Measurements from ENCODE around the gene RAB11FIP3. TPM values are rescaled to one million over a fixed set of nuclear protein-coding genes. Genes with fewer than 3 reads are reported as not detected.

Gene RAB11FIP3
- total RNA-seq, 2 donors from 2014 or later: 62.7 to 68.9 TPM

DNA sequence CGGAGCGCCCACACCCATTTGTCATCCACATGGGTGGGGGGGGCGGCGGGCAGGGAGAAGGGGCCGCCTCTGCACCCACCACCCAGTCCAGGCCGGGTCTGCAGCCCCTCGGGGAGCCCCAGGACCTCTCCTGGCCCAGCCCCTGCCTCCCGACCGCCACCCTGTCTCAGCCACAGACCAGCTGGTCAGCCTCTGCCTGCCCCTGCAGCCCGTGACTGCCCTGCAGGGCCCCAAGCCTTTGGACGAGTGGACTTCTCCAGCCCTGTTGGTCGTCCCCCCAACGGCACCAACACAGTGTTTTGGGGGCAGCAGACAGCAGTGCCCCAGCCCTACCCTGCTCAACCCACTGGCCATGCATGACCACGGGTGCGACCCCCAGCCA, 136.0 kb downstream of the RAB11FIP3 start:
- no peak overlapping the region for H3K4me3 ChIP-seq (ENCODE audit: low read length)
- H3K27ac ChIP-seq (ENCODE audit: low read depth, low read length): no peak overlapping the region
- TF ChIP-seq, protein P1, sequence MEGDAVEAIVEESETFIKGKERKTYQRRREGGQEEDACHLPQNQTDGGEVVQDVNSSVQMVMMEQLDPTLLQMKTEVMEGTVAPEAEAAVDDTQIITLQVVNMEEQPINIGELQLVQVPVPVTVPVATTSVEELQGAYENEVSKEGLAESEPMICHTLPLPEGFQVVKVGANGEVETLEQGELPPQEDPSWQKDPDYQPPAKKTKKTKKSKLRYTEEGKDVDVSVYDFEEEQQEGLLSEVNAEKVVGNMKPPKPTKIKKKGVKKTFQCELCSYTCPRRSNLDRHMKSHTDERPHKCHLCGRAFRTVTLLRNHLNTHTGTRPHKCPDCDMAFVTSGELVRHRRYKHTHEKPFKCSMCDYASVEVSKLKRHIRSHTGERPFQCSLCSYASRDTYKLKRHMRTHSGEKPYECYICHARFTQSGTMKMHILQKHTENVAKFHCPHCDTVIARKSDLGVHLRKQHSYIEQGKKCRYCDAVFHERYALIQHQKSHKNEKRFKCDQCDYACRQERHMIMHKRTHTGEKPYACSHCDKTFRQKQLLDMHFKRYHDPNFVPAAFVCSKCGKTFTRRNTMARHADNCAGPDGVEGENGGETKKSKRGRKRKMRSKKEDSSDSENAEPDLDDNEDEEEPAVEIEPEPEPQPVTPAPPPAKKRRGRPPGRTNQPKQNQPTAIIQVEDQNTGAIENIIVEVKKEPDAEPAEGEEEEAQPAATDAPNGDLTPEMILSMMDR (conservative IDR thresholded peaks at IDR 0.05): no peak
- H3K9me3 ChIP-seq (ENCODE audit: control insufficient read depth, low read length): no peaks in the 10 kb centered on the region
- H3K4me3 Mint-ChIP-seq: no peak overlapping the region
- H3K9me3 Mint-ChIP-seq: no peaks in the 10 kb centered on the region
- no peaks in the 10 kb centered on the region for H3K36me3 ChIP-seq (ENCODE audit: control insufficient read depth, insufficient read depth, low read length)
- peaks cover under 1% of the 10 kb centered on the region for H3K4me1 Mint-ChIP-seq
- no peaks in the 10 kb centered on the region for H3K36me3 Mint-ChIP-seq (ENCODE audit: low read depth)
- H3K9ac ChIP-seq (ENCODE audit: extremely low read depth, low read length, poor library complexity, severe bottlenecking): no peak overlapping the region
- H3K27me3 Mint-ChIP-seq (ENCODE audit: insufficient read depth): peaks cover 30% of the 10 kb centered on the region
- 92 to 95% methylated on average over 11 to 15 of the region's 15 CpGs for WGBS, 2 experiments (ENCODE audit: insufficient coverage in 1 of 2, insufficient read length in 1 of 2)
- peaks cover 4% of the 10 kb centered on the region for H3K4me1 ChIP-seq (ENCODE audit: control insufficient read depth, insufficient read depth, low read length)
- DNase-seq: no peak
- no peak overlapping the region for H3K27ac Mint-ChIP-seq
- peaks cover 45% of the 10 kb centered on the region for H3K27me3 ChIP-seq (ENCODE audit: control insufficient read depth, insufficient read depth, low read length, poor library complexity, severe bottlenecking)

DNA sequence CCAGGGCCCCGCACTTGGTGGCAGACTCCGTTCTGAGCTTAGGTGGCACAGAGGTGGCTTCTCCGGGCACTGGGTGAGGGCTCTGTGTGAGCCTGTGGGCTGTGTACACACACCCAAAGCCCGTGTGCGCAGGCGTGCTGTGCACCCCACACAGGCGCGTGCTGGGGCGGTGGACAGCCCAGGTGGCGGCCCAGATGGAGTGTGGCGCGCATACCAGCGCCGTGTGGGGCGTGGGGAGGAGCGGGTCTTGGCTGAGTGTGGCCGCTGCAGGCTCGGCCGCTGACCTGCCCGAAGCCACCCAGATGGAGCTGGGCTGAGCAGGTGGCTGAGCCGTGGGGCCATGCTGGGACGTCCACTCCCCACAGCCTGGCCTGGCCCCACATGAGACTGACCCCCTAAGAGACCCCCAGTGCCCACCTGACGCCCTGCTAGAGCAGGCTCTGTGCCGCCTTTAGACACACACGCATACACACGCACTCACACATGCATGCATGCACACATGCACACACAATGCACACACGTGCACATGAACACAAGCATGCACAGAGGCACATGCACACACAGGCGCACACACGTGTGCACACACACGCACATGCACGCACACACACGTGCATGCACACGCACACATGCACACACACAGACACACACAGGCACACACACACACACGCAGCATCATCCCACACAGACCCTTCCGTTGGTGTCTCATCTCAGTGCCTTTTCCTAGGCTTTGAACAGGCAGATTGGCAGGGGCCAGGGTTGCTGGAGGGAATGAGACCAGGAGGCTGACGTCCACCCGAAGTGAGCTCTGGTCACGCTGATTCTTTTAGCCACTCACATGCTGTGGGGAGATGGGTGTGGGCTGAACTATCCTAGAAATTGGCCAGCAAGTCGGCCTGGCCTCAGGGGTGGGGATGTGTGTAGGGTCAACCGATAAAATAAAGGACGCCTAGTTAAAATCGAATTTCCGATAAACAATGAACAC, 136.8 kb downstream of the RAB11FIP3 start:
- H3K4me3 Mint-ChIP-seq: no peak overlapping the region
- peaks cover 45% of the 10 kb centered on the region for H3K27me3 ChIP-seq (ENCODE audit: control insufficient read depth, insufficient read depth, low read length, poor library complexity, severe bottlenecking)
- no peak overlapping the region for H3K4me3 ChIP-seq (ENCODE audit: low read length)
- peaks cover 8% of the 10 kb centered on the region for H3K4me1 Mint-ChIP-seq
- no peak for DNase-seq
- TF ChIP-seq, protein P1 (conservative IDR thresholded peaks at IDR 0.05): no peak
- H3K27ac Mint-ChIP-seq: no peak overlapping the region
- no peak overlapping the region for H3K9ac ChIP-seq (ENCODE audit: extremely low read depth, low read length, poor library complexity, severe bottlenecking)
- peaks cover 30% of the 10 kb centered on the region for H3K27me3 Mint-ChIP-seq (ENCODE audit: insufficient read depth)
- H3K9me3 Mint-ChIP-seq: no peaks in the 10 kb centered on the region
- no peak overlapping the region for H3K27ac ChIP-seq (ENCODE audit: low read depth, low read length)
- no peaks in the 10 kb centered on the region for H3K36me3 ChIP-seq (ENCODE audit: control insufficient read depth, insufficient read depth, low read length)
- H3K9me3 ChIP-seq (ENCODE audit: control insufficient read depth, low read length): no peaks in the 10 kb centered on the region
- 85 to 89% methylated on average over 23 to 43 of the region's 43 CpGs for WGBS, 2 experiments (ENCODE audit: insufficient coverage in 1 of 2, insufficient read length in 1 of 2)
- H3K36me3 Mint-ChIP-seq (ENCODE audit: low read depth): no peaks in the 10 kb centered on the region
- peaks cover 7% of the 10 kb centered on the region for H3K4me1 ChIP-seq (ENCODE audit: control insufficient read depth, insufficient read depth, low read length)

DNA sequence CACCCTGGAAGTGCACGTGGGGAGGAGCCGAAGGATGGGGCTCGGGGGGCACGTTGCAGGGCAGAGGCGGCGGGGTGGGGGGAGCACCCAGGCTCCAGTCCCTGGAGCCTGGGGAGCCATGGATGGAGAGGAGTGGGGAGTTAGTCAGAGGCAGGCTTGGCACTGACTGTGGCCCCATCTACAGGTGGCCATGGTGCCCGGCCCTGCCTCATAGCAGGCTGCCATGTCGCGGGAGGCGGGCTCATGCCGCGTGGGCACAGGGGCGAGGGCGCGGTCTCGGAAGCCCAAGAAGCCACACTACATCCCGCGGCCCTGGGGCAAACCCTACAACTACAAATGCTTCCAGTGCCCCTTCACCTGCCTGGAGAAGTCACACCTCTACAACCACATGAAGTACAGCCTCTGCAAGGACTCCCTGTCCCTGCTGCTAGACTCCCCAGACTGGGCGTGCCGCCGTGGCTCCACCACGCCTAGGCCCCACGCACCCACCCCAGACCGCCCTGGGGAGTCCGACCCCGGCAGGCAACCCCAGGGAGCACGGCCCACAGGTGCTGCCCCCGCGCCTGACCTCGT, 137.7 kb downstream of the RAB11FIP3 start:
- WGBS, 2 experiments (ENCODE audit: insufficient coverage in 1 of 2, insufficient read length in 1 of 2): 80 to 88% methylated on average over 2 to 30 of the region's 30 CpGs
- no peak overlapping the region for H3K27ac ChIP-seq (ENCODE audit: low read depth, low read length)
- Mint-ChIP-seq H3K27me3 (ENCODE audit: insufficient read depth) (peaks cover 30% of the 10 kb centered on the region), H3K36me3 (ENCODE audit: low read depth) (no peaks in the 10 kb centered on the region), H3K4me3 (no peak overlapping the region), H3K27ac (no peak overlapping the region), H3K4me1 (peaks cover 8% of the 10 kb centered on the region), H3K9me3 (no peaks in the 10 kb centered on the region)
- peaks cover 43% of the 10 kb centered on the region for H3K27me3 ChIP-seq (ENCODE audit: control insufficient read depth, insufficient read depth, low read length, poor library complexity, severe bottlenecking)
- no peaks in the 10 kb centered on the region for H3K36me3 ChIP-seq (ENCODE audit: control insufficient read depth, insufficient read depth, low read length)
- H3K4me1 ChIP-seq (ENCODE audit: control insufficient read depth, insufficient read depth, low read length): peaks cover 7% of the 10 kb centered on the region
- no peak overlapping the region for H3K4me3 ChIP-seq (ENCODE audit: low read length)
- no peak for DNase-seq
- no peak overlapping the region for H3K9ac ChIP-seq (ENCODE audit: extremely low read depth, low read length, poor library complexity, severe bottlenecking)
- TF ChIP-seq, protein P1 (conservative IDR thresholded peaks at IDR 0.05): no peak
- H3K9me3 ChIP-seq (ENCODE audit: control insufficient read depth, low read length): no peaks in the 10 kb centered on the region
